K562 (cell line): ENCODE measurements around the gene DDX43.

Source experiments
- CBX3 ChIP-seq, 2 experiments: IDR thresholded peaks; 1 replicate in 1 of 2; 2 replicates in 1 of 2; pipeline ENCODE4 v1.6.1; 2012; ENCODE audit warnings: inconsistent platforms in 2 of 2, low read length in 2 of 2, borderline replicate concordance in 1 of 2, control low read depth in 1 of 2
- POLR2H ChIP-seq: IDR thresholded peaks from 2 replicates; pipeline ENCODE4 v1.6.1; 2016; ENCODE audit warnings: missing genetic modification characterization, low read depth, mild to moderate bottlenecking, control low read depth, missing compliant biosample characterization, moderate library complexity
- PRMT5 ChIP-seq: sonication (generic); formaldehyde crosslinking; IDR thresholded peaks from 2 replicates; pipeline ENCODE4 v1.5.0; 2020; ENCODE audit warnings: missing genetic modification reagents
- TF ChIP-seq, protein P1 (sequence below): fragments of 250-450 bp; sonication (Bioruptor Pico); IDR thresholded peaks from 2 replicates; pipeline ENCODE4 v1.5.0; 2021; ENCODE audit warnings: mild to moderate bottlenecking, borderline replicate concordance

DNA sequence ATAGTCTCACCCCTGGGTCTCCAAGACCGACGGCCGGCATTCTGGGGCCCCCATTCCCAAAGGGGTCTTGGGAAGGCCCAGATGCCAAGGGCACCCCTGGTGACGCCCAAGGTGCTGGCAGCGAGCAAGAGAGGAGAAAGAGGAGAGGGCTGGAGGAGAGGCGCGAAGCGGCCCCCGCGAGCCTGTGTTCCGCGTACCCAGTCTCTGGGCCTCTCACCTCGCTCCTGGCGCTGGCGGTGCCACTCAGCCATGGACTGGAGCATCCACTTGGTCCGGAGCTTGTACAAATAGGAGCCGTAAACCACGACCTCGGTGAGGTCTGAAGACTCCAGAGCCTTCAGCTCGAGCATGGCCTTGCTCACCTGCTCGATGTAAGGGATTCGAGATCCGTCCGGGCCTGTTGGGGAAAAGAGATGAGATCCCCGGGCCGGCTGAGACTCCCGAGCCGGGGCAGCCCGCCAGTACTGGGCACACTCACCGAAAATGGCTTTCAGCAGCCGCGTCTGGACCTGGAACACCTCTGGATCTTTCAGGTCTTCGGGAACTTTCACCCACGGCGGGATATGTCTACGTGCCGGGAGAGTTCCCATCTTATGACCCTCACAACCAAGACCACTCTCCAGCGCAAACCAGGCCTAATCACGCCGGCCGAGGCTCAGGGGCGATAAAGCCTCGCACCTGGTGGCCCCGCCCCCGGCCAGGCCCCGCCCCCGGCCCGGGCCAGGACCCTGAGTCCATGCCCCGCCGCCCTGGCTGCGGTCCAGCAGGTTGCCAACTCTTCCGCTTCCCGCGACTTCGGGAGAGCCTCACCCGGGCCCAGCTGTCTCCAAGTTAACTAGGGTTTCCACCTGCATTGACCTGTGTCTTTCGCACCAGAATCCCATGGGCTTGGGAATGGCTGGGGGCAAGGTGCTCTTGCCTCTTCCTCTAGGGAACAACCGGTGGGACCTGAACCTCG lies 40.7 kb upstream of the DDX43 start, which contains the start of gene DPPA5:
- TF ChIP-seq PRMT5 (CRISPR knock-in tag) (no peak), POLR2H (tag) (no peak), CBX3 (IDR thresholded peaks at IDR 0.05; ENCODE audit: borderline replicate concordance in 1 of 2, low read length in 2 of 2) (no peak)
- TF ChIP-seq, protein P1, sequence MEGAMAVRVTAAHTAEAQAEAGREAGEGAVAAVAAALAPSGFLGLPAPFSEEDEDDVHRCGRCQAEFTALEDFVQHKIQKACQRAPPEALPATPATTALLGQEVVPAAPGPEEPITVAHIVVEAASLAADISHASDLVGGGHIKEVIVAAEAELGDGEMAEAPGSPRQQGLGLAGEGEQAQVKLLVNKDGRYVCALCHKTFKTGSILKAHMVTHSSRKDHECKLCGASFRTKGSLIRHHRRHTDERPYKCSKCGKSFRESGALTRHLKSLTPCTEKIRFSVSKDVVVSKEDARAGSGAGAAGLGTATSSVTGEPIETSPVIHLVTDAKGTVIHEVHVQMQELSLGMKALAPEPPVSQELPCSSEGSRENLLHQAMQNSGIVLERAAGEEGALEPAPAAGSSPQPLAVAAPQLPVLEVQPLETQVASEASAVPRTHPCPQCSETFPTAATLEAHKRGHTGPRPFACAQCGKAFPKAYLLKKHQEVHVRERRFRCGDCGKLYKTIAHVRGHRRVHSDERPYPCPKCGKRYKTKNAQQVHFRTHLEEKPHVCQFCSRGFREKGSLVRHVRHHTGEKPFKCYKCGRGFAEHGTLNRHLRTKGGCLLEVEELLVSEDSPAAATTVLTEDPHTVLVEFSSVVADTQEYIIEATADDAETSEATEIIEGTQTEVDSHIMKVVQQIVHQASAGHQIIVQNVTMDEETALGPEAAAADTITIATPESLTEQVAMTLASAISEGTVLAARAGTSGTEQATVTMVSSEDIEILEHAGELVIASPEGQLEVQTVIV (CRISPR knock-in tag) = no peak
